Body of pancreas (tissue), 4 donors: ENCODE data around the gene FOXD4L6.
"Not testable (repeated sequence)": the region's sequence is repeated elsewhere in the genome, so short reads cannot be mapped to it uniquely, and the experiment has no call there.

Source experiments
- POLR2A ChIP-seq, 3 donors: fragments of 450-650 bp; IDR thresholded peaks; one replicate each; pipeline ENCODE4 v1.6.1; 2016; ENCODE audit warnings: antibody characterized with exemption in 3 of 3, mild to moderate bottlenecking in 2 of 3
- TF ChIP-seq, protein P1 (sequence below), 7 experiments: fragments of 450-650 bp in 4 of 7; fragments of 200-600 bp in 3 of 7; sonication (generic) in 3 of 7; IDR thresholded peaks; one replicate each; pipeline ENCODE4 v1.5.1; 2016 to 2019; ENCODE audit warnings: antibody characterized with exemption in 7 of 7

DNA sequence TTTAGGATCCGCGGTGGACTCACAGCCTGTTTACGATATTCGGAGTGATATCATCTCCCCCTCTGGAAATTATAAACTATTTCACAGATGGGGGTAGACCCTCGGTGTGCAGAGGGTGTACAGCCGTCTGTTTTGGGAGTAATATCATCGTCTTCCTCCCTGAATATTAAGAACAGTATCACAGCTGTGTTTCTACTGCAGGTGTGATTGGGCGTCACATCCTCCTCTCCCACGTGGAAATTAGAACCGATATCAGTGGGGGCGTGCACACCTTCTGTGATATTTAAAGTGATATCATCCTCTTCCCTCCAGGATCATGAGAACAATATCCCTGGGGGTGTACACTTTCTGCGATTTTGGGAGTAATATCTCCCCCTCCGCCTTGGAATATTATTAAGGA is 19.2 kb downstream of the FOXD4L6 start:
- TF ChIP-seq, protein P1, sequence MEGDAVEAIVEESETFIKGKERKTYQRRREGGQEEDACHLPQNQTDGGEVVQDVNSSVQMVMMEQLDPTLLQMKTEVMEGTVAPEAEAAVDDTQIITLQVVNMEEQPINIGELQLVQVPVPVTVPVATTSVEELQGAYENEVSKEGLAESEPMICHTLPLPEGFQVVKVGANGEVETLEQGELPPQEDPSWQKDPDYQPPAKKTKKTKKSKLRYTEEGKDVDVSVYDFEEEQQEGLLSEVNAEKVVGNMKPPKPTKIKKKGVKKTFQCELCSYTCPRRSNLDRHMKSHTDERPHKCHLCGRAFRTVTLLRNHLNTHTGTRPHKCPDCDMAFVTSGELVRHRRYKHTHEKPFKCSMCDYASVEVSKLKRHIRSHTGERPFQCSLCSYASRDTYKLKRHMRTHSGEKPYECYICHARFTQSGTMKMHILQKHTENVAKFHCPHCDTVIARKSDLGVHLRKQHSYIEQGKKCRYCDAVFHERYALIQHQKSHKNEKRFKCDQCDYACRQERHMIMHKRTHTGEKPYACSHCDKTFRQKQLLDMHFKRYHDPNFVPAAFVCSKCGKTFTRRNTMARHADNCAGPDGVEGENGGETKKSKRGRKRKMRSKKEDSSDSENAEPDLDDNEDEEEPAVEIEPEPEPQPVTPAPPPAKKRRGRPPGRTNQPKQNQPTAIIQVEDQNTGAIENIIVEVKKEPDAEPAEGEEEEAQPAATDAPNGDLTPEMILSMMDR (IDR thresholded peaks at IDR 0.05) = not testable (repeated sequence)
- TF ChIP-seq POLR2A (IDR thresholded peaks at IDR 0.05) = not testable (repeated sequence)
